ENCODE results near the gene HPS4. TPM values are rescaled to one million over a fixed set of nuclear protein-coding genes. Genes with fewer than 3 reads are reported as not detected.

HPS4 gene
- polyA plus RNA-seq, 5 donors: 24.4 to 38.5 (median 36.4) TPM

DNA sequence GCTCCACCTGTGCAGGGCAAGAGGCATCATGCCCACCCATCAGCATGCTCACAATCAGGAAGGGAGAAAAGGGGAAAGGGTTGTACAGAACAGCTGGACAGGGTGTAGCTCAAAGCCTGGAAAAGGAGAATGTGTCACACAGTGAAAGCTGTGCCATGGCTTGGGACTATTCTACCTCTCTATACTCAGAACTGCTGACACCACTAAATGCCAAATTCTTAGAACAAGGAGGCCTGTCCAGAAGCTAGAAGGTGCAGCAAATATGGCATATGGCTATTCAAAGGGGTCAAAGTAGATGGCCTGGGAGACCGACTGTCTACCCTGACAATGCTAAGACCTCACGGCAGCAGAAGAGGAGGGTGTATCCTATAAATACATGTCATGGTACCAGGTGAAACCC is 12.8 kb downstream of the HPS4 start:
- DNase-seq: no peak

DNA sequence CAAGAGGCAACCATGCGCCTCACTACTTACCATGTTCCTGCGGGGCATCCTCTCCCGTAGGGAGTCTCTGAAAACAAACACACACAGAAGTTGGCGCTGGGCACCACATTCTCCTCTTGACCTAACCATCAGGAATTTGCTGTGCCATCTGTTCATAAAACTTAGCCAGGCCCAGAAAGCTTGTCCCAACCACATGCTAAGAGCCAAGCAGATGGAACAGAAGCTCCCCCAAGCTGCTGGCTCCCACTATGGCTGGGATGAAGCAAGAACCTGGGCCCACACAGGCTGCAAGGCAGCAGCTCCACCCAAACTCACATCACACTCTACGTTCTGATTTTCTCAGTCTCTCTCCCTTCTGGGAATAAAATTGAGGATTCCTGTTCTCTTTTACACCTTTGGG is 17.4 kb downstream of the HPS4 start:
- DNase-seq: no peak

DNA sequence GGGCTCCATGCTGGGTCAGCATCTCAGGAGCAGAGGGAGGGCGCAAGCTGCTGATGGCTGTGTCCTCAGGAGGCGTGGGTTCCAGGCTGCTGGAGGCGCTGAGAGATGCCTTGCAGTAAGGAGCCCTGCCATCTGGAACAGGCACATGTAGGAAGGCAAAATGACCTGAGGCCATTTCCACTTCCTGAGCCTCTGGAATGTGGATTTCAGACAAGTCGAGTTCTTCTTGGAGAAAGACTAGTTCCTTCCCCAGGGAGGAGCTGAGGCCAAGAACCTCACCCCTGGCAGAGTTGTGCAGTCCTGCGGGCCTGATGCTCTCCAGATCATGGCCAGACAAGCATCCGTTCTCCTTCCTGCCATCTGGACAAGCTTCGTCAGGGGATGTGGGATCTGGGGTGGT is 19.3 kb downstream of the HPS4 start:
- no peak for DNase-seq

DNA sequence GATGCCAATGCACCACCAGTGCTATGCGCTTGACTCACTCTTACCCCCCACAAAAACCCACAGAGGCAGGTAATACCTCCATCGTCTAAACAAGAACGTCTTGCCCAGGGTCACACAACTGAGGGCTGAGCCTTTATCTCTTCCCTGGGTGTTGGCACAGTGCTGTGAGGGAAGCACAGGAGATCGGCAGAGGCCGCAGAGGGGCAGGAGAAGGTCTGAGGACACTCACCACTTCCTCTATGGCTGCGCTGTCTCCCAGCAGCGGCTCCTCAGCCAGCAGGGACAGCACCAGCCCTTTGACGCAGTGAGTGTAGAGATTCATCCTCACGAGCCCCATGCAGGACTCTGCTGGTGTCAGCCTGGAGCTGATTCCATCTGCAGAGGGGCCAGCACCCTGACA is 19.9 kb downstream of the HPS4 start:
- no peak for DNase-seq

DNA sequence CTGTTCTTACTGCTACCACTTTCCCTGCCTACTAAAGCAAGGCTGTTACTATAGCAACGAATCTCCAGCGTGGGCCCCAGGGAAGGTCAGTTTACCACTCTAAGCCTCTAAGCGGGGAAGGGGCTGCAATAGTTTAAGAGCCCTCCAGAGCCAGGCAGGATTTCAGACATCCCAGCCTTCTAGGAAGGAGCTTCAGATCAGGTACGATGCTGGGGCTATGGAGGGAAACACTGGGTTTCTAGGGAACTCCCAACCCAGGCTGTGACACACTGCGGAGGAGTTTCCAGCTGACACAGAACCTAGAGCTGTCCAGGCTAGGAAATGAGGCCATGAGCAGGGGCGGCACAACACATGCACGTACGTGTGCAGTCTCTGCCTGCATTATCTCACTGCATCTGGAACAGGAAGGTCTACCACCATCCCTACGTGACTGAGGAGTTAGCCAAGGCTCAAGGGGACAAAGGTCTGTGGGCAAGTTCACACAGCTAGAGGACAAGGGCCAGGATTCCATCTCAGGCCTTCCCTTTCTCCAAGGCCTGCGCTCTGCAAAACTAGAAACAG is 20.4 kb downstream of the HPS4 start:
- no peak for DNase-seq

DNA sequence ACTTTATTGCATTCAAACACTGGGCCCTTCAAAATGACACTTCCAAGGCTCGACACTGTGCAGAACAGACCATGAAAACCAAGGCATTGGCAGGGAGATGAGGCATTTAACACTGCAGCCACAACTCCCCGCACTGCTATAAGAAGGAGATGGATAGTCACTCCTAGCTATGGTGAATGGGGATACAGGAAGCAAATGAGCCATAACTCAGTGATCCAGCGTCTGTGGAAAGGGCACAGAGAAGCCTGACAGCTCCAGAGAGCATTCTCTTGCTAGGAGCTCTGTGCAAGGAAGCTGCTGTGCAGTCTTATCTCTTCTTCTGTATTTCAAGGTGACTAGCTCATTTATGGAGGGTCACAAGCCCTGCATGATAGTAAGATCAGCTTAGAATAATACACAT is 20.9 kb downstream of the HPS4 start:
- no peak for DNase-seq

DNA sequence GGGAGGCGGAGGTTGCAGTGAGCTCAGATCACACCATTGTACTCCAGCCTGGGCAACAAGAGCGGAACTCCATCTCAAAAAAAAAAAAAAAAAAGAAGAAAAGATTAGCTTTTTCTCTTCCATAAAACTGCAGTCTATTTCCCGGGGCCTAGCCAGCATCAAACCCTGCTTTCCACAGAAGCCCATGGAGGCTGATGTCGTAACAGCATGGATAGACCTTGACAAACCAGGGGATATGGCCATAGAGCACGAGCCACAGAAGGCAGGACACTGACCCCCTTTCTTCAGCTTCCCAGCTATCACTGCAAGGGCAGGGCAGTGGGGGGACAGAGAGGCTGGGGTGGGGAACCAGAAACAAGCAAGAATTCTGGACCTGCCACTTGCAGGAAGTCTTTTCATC is 21.5 kb downstream of the HPS4 start:
- no peak for DNase-seq

DNA sequence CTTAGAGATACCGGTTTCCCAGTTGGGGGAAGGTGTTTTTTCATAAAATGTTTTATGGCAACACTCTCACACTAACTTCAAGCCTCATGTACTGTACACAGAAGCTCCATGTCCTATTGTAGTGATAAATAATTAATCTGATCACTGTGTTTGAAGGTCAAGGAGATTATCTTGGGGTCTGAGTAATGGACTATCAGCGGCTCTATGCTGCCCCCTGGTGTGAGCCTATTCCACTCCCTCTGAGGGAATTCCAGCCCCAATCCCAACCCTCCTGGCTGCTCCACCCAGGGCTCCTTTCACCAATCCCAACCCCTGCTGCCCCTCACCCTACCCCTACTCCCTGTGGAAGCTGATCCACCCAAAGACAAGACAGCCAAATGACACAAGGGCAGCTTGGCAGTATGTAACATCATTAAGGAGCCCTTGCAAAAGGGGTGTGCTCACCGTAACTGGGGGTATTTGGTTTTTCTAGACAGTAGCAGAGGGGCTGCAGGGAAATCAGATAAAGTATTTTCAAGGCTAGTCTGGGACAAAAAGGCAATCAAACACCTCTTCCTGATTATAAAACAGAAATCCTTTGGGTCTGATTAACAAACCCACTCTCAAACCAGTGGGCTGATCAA is 22.3 kb downstream of the HPS4 start:
- no peak for DNase-seq

DNA sequence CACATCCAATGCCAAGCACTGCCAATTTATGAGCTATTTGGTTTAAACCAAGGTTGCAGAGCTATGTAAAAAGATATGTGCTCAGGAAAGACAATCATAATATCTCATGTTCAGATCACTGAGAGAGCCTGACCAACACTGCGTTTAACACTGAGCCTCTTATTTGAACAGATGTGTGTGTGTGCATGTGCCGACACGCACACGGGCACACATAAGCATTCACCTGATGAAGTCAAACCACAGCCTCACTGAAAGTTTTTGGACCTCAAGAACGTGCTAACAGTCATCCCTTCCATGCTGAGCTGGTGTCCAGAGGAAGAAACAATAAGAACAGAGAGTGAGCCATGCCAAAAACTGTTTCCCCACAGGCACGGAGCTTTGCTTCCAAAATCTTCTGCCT is 23.4 kb downstream of the HPS4 start:
- DNase-seq: no peak

DNA sequence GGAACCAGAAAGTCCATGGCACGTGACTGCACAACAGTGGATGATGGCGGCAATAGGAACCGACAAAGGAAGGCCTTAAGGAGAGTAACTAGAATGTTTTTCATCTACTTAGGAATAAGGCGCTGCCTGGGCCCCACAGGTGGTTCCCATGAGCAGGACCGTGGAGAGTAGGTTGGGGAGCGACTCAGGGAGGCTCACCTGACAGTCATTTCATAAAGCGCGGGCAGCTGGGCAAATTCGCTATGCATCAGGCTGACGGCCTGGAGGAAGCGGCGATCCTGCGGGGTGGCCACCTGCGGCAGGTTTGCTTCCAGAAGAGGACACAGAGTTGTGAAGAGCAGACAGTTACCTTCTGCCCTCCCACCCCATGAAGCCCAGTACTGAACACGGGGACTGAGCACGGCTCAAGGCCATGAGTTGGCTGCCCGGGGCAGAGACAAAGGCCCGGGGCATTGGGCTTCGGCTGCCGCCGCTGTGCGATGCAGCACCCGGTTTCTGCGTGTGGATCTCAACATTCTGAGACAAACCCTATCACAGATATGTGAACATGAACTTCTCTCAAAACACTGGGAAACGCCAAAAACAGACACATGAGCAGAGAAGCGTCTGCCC is 25.8 kb downstream of the HPS4 start:
- no peak for DNase-seq

DNA sequence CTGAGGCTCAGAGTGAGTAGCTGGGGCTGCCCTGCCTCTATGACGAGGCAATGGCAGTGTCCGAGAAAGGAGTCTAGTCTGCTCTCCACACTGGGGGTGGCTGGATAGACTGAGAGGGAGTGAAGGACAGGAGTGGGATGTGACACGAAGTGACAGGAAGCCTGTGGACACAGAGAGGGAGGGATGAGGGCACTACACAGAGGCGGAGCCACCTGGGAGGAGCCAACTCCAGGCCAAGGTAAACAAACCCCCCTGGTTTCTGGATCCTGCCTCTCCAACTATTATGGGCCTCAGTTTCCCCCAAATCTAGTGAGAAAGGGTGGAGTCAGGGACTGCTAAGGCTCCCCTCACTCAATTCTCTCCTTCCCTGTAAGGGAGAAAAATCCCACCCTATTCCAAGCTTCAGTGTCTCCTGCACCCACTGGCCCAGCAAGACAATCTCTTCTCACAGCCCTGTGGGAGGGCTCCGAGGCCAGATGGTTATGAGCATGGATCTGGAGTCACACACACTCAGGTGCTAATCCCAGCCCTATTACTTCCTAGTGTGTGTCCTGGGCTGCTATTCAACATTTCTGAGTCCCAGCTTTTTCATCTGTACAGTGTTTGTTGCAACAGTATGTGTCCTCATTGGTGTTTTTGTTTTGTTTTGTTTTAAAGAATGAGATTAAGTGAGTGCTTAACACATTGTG is 29.6 kb downstream of the HPS4 start:
- no peak for DNase-seq

DNA sequence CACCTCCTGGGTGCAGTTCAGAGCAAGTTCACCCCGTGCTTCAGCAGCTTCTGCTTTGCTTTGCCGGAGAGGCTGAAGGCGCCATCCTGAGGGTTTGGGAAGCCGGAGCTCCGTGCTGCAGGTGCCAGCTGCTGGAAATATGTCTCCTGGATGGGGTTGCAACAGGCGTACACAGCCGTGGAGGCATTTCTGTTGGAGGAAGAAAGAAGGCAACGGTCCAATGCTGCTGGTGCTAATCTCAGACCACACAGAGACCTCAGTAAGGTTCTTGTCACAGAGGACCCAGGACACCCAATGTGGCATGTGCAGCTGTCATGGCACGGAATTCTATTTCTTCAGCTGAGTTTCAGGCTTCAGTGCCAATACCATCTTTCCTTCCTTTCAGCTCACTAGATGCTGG is 30.4 kb downstream of the HPS4 start:
- DNase-seq: no peak

DNA sequence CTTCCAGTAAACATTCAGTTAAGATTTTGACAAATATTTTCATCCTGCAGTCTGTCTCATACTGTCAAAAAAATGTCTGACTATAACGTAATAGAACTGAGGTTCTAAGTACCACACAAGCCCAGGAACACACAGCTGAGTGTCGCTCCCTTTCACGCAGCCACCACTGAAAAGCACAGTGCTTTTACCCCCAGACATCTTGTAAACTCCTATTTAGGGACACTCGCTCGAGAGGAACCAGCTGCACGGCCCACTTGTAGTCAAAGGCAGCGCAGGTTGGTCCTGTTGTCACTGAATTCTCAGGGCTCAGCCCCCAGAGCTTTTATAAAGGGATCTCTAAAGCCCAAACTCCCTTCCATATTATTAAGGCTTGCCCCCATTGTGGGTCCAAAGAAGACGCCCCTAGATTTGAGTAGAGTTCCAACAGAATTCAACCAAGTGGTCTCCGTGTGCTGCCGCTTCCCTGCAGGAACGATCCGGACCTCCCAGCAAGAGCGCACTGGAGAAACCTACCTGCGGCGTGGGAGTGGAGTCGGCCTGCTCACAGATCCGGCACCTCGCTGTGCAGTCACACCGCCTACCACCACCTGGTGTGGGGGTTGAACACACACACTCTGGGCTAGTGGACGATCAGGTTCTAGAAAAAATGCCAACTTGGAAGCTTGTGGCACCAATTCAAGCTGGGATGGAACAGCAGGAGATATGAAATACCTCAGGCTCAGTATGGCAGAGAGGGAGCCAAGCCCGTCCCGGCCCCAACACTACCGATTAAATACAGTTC is 31.2 kb downstream of the HPS4 start:
- DNase-seq: no peak

DNA sequence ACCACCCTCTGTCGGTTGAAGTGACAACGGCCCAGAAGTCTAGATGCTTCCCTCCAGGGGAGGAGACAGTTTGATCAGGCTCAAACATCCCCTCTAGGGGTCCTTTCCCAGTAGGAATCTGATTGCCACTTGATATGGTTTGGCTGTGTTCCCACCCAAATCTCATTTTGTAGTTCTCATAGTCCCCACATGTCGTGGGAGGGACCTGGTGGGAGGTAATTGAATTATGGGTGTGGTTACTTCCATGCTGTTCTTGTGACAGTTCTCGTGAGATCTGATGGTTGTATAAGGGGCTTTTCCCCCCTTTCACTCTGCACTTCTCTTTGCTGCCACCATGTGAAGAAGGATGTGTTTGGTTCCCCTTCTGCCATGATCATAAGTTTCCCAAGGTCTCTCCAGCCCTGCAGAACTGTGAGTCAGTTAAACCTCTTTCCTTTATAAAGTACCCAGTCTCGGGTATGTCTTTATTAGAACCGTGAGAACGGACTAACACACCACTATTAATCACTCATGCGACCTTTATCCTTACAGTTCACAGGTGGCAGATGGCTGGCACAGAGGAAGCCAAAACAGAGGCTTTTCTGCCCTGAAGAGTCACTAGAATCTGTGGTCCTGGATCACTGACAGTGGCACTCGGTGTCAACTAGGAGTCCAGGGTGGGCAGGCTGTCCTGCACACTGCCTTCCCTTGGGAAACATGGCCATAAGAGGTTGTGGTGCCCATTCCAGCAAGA is 33.0 kb downstream of the HPS4 start:
- DNase-seq: no peak

DNA sequence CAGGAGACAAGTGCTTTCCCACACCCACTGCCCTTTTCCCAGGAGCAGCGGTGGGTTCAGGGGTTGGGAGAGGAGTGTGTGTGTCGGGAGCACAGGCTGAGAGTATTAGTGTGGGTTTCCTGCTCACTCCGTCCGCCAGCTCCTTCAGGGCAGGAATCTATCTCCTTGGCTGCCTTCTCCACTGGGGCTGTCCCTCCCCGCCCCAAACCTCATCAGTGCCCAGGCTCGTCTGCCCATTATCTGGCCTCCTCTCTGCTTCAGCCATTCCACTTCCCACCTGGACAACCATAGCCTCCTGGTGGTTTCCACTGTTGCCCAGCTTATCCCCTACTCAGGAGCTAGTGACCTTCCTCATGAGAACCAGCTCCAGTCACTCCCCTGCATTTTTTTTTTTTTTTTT is 34.6 kb downstream of the HPS4 start:
- DNase-seq: no peak

DNA sequence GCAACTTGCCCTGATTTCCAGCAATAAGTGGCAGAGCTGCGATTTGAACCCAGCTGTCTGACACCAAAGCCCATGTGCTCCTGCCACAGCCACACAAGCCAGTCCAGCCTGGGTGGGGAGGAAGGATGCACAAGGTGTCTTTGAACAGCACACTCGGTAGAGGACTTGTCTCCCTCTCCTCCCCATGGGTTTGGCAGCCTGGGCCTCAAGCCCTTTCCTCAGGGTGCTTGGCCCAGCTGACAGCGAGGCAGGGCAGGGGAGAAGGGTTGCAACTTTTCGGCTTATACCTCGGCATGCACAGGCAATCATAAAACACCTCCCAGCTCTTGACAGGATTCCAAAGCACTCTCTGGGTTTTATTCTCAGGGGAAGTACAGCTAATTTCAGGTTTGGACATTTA is 35.2 kb downstream of the HPS4 start:
- DNase-seq: no peak

DNA sequence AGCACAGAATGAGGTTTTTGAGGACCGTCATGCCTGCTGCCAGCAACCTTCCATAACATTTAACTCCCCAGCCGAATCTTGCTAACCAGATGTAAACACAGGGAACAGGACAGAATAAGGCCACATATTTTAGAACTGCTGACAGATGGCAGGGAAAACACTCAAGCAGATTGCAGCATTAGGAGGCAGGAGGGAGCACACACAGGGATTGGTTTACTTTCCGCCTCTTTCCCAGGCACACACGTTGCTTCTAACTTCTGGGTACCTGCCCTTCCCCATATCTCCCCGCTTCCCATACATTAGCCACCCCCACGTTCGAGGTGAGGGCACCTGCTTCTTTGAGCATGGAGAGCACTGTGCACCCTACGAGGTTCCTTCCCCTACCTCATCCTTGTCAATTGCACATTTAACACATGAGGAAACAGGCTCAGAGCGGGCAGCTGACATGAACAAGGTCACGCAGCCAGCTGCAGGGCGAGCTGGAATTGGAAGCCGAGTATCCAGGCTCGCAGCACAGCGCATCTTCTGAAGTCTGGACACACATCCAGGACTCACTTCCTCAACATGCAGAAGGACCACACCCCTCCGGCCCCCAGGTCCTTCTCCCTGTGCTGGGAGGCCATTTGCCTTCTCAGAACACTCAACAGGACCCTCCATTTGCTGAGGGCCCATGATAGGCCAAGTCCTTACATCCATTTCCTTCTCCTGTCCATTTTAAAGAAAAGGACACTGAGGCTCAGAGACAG is 35.8 kb downstream of the HPS4 start:
- no peak for DNase-seq

DNA sequence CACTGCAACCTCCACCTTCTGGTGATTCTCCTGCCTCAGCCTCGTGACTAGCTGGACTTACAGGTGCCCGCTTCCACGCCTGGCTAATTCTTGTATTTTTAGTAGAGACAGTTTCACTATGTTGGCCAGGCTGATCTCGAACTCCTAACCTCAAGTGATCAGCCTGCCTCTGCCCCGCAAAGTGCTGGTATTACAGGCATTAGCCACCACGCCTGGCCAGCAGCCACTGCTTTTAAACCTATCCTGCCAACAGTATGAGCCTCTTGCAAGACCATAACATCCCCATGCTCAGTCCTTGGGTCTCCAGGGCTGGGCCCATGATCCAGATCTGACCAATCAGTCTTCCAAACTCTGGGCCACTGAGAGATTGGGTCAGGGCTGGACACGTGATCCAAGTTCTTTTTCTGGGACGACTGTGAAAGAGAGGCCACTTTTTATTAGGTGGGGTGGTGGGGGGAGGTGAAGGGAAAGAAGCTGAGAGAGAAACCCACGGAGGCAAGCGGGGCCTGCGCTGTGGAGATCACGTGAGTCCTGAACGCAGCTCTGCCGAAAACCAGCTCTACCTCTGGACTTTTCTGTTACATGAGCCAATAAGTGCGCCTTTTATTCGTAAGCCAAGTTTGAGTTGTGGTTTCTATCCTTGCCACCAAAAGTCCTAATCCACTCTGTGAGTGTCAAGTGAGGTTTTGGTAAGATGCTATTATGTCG is 36.6 kb downstream of the HPS4 start:
- DNase-seq: no peak

DNA sequence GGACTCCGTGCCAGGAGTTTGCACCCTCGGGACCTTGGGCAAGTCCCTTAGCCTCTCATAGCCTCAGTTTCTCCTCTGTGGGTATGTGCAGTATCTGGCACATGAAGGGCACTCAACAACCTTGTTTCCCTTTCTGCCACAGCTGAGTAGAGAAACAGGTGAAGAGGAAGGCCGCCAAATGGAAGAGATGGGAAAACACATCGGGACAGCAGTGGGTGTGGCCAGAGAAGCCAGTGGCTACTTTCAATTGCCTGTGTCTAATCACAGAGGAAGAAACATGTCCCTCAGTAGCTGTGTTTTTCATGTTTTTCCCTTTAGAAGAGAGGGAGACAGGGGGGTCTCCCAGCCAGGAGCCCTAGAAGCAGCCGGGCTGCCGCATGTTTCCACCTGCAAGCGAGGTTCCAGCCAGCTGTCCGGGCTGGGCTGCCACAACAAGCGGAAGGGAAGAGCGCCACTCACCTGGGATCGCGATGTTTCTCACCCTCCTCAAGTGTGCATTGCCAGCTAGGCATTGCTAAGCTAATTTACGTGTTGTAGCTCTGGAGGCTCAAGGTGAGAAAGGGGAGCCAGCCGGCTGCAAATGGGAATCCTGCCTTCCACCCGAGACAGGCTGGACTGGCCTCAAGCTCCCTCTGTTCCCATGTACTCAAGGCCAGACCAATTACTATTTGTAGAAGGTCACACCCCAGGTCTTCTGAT is 37.9 kb downstream of the HPS4 start:
- DNase-seq: no peak

DNA sequence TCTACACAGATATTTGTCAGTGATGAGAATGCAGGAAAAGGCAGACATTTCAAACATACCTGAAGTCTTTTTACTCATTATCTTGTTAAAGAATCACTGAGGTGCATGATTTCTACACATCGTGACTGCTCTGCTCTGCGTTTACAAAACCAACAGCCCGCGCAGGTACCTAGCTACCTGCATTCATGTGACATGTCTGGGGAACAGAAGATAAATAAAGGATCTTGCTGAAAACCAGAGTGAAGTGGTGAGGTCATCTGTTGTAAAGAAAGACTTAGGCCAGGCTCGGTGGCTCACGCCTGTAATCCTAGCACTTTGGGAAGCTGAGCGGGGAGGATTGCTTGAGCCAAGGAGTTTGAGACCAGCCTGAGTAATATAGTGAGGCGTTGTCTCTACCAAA is 38.8 kb downstream of the HPS4 start:
- DNase-seq: no peak

Data from right lung (tissue), 5 donors.